ENCODE data around the gene PTPN5.
"Not testable (repeated sequence)": the region's sequence is repeated elsewhere in the genome, so short reads cannot be mapped to it uniquely, and the experiment has no call there.

The PTPN5 gene

DNA sequence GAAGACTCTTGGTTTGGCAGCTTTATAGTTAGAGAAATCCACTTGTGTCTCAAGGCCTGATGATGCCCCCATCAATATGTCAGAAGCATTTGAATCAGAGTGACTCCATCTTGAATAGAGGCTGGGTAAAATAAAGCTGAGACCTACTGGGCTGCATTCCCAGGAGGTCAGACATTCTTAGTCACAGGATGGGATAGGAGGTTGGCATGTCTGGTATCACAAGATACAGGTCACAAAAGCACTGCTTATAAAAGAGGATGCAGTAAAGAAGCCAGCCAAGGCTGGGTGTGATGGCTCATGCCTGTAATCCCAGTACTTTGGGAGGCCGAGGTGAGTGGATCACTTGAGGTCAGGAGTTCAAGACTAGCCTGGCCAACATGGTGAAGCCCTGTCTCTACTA, 109.6 kb downstream of the PTPN5 start:
- not testable (repeated sequence) for DNase-seq (ENCODE audit: low read depth)

All from CMK (cell line).